ENCODE data around the gene ZNF770. TPM values are rescaled to one million over a fixed set of nuclear protein-coding genes. Genes with fewer than 3 reads are reported as not detected.
A peak's percentile ranks its signal among the peaks of the same experiment; 100 is the strongest.

Gene ZNF770, protein sequence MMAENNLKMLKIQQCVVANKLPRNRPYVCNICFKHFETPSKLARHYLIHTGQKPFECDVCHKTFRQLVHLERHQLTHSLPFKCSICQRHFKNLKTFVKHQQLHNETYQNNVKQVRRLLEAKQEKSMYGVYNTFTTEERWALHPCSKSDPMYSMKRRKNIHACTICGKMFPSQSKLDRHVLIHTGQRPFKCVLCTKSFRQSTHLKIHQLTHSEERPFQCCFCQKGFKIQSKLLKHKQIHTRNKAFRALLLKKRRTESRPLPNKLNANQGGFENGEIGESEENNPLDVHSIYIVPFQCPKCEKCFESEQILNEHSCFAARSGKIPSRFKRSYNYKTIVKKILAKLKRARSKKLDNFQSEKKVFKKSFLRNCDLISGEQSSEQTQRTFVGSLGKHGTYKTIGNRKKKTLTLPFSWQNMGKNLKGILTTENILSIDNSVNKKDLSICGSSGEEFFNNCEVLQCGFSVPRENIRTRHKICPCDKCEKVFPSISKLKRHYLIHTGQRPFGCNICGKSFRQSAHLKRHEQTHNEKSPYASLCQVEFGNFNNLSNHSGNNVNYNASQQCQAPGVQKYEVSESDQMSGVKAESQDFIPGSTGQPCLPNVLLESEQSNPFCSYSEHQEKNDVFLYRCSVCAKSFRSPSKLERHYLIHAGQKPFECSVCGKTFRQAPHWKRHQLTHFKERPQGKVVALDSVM
- 110 TPM for total RNA-seq

DNA sequence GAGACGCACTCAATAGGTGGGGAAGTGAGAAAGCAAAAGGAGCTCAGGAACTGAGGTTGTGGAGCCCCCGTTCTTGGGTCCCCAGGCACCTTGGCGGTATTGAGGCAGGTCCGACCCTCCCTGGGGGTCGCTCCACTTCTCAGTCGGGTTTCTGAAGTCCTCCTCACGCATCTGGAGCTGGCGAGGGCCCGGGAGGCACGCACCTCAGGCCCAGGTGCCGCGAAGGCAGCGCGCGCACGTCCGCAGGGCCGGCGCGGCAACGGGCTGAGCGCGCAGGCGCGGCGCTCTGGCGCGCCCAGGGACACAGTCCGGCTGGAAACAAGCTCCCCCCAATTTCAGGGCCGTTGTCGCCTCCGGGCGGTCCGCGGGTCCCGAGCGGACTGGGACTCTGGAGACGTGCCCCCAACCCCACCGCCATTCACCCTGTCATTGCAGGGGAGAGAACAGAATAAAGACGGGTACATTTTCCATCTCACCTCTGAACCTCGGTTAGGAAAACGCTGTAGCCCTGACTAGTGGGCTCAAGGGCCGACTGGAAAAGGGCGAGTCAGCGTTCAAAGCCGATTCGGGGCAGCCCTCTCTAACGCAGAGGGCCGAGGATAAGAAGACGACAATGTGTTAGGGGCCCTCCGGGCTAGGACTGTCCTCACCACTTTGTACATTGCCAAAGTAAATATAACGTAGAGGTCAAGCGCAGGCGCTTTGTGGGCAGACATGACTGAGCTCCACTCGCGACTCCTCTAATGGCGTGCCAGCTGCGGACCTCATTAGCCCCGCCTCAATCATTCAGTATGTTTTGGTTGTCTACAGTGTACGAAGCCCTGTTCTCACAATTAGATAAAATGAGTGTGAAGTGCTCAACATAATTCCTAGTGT lies at the start of gene ZNF770:
Gene ZNF770, minus strand, starts transcription at position 261 of the 876 bp plus-strand sequence. CDS start 4,853 bp downstream, outside the sequence.
- DNase-seq = peak; percentile 75

DNA sequence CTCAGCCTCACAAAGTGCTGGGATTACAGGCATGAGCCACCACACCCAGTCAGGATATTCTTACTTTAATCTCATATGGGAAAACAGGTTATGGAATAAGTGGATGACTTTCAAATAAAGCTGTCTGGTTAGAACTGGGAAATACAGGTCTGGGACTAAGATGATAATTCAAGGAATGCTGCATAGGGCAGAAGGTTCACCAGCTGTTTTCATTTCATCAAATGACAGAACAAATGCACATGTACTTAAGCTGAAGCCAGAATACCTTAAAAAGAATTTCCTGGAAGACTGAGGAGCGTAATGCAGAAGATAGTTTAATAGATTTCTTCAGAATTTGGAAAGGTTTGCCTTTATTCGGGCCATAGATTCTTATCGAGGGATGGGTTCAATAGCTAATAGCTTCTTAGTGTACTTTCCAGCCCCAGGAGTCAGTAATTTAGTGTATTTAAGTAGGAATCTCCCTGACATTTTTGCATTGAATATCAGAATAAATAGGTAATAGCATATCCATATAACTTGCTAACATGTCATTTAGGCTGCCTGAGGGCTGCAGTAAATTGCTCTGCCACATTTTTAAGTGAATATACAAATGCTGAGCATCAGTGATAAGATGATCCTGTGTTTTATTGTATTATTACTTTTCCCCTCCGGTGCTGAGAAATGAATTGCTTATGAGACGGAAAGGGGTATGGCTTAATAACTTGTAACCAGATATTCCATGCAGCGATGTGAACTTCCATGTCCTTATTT lies 40.3 kb upstream of the ZNF770 start:
- DNase-seq = no peak

DNA sequence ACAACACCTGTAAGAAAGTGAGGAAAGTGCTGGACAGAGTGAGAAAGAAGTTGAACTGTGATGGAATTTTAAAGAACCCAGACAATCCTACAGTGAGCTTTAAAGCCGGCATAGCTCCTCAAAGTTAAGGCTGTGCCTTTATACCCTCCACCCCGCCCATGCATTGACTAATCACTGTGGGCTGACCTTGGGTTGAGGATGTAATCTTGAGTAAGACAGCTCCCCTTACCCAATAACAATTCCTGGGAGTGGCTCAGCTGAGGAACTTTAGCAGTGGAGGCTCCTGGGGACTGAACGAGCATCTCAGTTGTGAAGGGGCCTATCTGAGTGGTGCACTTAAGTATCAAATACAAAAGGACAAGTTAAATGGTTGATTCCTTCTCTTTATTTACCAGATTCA lies 35.7 kb upstream of the ZNF770 start:
- no peak for DNase-seq

DNA sequence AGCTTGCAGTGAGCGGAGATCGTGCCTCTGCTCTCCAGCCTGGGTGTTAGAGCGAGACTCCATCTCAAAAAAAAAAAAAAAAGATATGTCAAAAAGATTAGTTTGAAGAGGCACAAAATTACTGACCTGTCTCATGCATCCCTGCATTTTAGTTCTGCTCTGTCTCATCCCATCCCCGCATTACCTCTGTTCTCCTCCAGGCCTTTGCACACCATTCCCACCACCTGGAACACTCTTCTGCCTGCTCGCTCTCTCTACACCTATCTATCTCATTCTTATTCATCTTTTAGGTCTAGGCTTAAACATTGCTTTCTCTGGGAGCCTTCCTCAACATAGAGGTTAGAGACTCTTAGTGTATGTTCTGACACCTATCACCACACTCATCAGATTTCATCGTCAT lies 32.9 kb upstream of the ZNF770 start:
- DNase-seq = no peak

DNA sequence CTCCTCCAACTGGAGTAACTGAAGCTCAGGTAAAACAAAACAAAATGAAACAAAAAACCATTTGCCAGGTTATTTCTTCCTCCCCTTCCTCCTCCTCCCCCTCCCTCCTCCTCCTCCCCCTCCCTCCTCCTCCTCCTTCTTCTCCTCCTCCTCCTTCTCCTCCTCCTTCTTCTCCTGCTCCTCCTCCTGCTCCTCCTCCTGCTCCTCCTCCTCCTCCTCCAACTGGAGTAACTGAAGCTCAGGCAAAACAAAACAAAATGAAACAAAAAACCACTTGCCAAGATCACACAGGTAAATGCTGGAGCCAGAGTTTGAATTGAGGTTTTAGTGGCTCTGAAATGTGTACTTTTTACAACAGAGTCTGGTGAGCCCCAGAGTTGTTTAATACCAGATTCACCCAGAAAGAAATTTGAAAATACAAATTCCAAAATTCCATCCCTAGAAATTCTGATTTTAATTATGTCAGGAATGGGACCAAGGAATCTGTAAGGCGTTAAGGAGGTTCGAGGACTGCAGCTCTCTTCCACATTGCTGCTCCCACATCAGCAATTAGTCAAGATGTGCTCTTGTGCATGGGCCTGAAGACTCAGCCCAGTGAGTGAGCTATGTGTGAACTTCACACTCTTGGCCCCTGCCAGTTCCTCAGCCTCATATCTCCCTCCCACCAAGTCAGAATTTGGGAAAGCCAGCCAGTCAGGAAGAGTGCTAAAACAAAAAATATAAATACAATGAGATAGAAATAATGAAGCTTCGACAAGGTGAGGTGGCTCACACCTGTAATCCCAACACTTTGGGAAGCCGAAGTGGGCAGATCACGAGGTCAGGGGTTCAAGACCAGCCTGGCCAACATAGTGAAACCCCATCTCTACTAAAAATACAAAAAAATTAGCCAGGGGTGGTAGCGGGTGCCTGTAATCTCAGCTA lies 31.6 kb upstream of the ZNF770 start:
- DNase-seq = no peak

DNA sequence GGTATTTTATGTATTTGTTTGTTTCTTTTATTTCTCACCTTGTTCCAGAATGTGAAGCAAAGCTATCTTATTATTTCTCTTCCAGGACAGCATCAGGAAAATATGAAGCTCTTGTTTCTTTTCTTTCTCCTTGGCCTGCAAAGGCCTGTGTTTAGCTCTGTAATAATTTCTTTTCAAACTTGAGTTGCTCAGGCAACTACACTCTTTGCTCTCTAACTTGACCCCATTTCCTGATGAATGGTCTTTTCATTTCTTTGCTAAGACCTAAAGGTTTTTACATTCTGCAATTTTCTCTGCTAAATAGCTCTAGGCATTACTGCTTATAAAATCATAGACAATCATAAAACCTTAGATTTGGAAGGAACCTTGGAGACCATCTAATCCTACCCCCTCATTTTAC lies 26.2 kb upstream of the ZNF770 start:
- DNase-seq = no peak

DNA sequence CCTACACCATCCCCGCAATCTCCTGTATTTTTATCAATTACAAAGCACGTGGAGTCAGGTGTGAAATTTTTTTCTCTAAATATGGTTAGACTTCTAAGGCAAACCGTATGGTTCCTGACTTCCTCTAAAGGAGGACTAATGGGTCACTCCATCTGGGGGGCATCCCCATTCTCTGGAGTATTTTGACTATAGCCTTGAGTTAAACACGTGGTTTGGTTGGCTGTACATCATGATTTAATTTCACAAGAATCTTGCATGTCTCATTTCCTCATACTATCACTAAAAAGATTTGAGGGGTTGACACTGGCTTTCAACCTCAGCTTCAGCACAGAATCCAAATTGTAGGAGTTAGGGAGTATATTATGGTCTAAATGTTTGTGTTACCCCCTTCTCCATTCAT lies 25.3 kb upstream of the ZNF770 start:
- DNase-seq = no peak

DNA sequence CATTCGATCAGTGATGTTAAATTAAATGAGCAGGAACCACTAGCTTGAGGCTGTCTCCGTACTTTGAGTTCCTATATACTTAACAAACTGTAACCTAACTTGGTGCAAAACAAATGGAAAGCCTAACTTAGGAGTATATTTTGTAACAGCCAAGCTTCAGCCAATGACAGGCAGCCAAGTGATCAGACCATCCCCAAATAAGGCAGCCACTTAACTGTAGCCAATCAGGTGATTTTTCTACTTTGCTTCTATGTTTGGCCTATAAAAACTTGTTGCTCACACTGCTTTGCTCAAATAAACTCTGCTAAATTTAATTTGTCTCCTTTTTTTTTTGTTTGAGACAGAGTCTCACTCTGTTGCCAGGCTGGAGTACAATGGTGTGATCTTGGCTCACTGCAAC lies 19.3 kb upstream of the ZNF770 start:
- no peak for DNase-seq

DNA sequence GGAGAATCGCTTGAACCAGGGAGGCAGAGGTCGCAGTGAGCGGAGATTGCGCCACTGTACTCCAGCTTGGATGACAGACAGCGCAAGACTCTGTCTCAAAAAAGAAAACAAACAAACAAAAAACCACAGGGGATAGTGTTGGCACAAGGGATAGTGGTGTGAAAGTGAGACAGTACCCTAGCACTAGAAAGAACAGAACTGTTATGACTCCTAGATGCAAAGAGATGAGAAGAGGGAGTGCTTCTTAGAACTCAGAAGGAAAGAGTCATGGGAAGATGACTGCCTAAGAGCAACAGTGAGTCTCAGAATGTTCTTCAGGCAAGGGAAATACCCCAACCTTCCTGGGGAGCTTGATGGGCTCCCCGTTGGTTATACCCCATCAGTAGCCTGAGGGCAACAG lies 17.8 kb upstream of the ZNF770 start:
- DNase-seq = no peak

DNA sequence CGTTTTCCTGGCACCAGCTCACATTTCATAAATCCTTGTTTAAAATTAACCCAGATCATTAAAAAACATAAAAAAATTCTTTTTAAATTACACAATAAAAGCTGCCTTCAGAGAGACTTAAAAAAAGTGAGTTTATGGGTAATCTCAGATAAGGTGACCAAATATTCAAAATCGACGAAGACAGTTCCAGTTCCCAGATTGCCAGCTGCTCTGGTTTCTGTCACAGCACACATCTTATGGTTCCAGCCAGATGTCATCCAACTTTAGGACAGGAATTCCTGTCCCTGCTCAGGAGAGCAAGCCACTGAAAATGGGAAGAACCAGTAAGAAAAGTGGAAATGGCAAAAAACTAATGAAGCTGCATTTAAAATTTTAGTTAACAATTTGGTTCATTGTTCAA lies 15.8 kb upstream of the ZNF770 start:
- DNase-seq = no peak

DNA sequence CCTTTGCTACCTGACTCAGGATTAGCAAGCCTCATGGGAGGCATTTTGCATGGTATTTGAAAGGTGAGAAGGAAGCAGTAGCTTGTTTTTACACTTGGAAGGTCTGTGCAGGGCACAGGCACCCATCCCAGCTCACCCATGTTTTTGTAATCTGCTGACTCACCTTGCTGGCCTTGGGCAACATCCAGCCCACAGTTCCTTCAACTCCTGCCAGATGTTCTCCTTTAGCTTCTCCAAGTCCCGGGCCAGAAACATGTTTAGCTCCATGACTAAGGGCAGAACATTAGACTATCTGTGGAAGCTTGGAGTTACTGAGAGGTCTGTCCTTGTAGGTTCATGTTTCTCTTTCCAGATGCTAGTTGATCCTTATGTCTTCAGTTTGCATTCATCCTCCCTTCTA lies 12.4 kb upstream of the ZNF770 start:
- no peak for DNase-seq

DNA sequence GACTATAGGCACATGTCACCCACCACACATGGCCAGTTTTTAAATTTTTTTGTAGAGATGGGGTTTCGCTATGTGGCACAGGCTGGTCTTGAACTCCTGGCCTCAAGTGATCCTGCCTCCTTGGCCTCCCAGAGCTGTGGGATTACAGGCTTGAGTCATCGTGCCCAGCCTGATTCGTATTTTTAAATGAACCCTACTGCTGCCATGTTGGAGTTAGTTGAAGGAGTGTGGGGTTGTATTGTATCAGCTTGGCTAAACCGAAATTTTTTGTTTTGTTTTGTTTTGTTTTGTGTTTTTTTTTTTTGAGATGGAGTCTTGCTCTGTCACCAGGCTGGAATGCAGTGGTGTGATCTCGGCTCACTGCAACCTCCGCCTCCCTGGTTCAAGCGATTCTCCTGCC lies 11.8 kb upstream of the ZNF770 start:
- no peak for DNase-seq

DNA sequence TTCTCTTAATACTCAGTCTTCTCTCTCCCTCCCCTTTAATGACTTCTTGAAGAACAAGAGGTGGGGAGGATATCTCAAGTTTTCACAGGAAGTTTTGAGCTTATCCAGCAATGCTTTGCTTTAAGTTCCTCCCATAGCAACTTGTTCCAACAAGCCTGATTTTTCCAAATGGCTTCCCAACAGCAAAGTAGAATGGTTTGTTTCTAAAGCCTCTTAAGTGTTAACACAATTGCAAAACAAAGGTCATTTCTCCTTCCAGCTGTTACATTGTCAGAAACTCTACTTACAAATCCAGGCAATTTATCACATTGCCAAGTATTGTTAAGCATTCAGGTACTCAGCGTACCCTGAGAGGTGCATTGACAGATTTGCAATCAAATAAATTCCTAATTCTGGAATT lies 6.8 kb upstream of the ZNF770 start:
- DNase-seq = no peak

DNA sequence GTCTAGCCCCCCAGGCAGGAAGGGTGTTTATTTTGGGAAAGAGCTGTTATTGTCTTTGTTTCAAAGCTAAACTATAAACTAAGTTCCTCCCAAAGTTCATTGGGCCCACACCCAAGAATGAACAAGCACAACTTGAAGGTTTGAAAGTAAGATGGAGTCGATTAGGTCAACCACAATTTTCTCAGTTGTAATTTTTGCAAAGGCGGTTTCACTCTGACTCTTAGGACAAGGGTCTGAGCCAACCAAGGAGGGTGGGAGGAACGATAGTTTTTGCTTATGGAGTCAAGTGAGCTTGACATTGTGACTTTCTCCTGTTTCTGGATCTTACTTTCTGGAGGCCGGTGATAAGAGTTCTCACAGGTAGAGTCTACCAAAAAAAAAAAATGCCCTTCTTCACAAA lies 5.8 kb upstream of the ZNF770 start:
- DNase-seq = no peak

DNA sequence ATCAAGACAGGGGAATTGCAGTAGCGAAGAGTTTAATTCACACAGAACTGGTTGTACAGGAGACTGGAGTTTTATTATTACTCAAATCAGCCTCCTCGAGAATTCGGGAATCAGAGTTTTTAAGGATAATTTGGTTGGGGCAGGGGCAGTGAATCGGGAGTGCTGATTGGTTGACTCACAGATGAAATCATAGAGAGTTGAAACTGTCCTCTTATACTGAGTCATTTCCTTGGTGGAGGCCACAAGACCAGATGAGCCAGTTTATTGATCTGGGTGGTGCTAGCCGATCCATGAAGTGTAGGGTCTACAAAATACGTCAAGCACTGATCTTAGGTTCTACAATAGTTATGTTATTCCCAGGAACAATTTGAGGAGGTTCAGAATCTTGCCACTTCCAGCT lies 5.3 kb upstream of the ZNF770 start:
- no peak for DNase-seq

DNA sequence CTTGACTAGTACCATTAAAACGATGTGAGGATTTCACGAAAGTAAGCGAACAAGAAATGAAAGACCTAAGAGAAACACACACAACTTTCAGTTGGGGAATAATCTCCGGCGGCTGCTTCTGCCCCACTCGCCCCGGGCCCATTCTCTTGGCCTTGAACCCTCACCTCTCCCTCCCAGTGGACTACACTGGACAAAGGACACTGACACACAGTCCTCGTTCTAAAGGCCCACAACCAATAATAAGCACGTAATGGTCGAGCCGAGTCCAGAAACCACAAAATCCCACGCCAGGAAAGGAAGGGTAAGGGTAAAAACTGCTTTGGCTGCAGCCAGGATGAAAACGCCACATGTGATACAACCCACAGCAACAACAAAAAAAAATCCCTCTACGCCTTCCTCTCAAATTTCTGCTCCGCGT lies 469 bp downstream of the ZNF770 start:
- no peak for DNase-seq

DNA sequence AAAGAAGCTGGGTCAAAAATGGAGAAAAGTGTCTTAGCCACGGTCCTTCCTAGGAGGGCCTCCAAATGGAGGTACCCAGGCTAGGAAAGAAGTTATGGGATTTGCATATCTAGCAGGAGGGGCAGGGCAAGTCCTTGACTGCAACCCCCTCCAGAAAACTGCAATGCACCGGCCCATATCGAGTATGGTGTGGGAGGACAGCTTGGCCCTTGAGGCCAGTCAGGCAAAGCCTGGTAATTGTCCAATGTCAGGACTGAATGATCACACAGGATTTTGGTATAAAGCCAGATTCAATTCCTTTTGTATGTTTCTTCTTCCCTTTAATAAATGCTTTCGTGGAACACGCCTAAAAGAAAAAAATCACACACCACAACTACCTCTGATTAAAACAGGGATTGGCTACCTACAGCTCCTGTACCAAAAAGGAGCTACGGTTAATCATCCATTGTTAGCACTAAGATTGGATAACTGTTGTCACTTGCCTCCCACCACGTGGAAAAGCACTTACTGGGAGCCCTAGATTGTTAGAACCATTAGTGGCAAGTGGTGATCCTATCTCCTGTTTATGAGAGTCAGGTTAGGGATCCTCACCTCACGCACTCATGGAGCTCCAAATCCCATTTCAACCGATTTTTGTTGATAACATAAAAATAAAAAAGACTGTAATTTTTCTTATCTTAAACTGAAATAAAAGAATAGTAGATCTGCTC lies 1.2 kb downstream of the ZNF770 start:
- DNase-seq = no peak

DNA sequence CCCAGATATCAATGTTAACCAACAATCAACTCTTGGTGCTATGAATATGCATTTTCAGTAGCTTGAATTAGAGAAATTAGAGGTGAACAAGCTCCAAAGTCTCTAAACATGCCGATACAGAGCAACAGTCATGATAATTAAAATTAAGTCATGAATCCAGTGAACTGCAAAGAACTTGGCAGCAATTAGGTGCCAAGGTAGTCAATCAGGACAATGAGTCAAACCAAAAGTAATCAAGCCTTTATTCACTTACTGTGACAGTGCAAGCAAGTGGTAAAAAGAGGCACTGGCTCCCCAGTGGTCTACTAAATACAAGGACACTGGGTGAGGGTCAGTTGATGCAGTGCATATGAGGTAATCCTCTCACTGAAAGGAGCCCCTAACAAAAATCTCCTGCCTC lies 1.8 kb downstream of the ZNF770 start:
- no peak for DNase-seq

DNA sequence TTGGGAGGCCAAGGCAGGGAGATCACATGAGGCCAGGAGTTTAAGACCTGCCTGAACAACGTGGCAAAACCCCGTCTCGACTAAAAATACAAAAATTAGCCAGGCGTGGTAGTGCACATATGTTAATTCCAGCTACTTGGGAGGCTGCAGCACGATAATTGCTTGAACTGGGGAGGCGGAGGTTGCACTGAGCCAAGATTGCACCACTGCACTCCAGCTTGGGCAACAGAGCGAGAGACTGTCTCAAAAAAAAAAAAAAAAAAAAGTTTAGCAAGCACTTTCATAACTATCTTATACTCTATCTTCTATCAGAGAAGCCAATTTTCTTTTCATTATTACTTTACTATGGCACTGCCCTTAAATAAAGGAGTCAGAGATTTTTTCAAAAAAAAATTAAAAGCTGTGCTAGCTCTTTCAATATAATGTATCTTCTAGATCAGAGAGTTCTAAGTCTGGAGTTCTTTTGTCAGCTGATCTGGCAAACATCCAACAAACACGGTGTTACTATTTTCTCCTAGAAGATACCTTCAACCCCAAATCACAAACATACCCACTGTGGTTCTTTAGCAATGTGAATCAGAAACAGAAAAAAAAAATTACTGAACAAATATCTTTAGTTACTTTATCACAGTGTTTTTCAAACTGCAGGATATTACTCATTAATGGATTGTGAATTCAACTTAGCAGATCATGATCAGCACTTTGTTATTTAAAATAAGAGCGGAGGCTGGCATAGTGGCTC lies 3.0 kb downstream of the ZNF770 start:
- DNase-seq = no peak

DNA sequence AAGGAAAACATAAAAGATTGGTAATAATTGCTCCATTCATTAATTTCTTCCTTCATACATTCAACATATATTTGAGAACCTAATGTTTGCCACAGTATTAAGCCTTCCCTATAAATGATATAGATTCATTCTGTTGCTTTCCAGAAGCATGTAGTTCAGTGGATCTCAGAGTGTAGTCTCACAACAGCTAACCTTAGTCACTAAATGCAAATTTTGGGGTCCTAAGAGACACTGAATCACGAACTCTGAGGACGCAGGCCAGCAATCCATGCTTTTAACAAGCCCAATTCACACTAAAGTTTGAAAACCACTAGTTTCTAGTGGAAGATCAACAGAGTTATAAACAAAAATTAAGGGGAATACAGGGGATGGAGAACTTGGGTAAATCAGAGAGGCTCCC lies 11.3 kb downstream of the ZNF770 start:
- DNase-seq = no peak

All from occipital lobe (tissue), 2 donors.